A673 (cell line): ENCODE measurements around the gene RCC2. TPM values are rescaled to one million over a fixed set of nuclear protein-coding genes. Genes with fewer than 3 reads are reported as not detected.
A peak's percentile ranks its signal among the peaks of the same experiment; 100 is the strongest.

ENCODE experiments used
- BruUV-seq: library from RNA; stranded (reverse); fragments of 400-500 nt; replicated peaks from 2 replicates; lab custom pipeline; 2021; lab: Mats Ljungman, UMichigan
- CTCF ChIA-PET: fragments of 300-600 bp; sonication (Branson Sonifier 250); formaldehyde crosslinking; loops from one replicate; lab custom pipeline; 2022; ENCODE audit warnings: antibody characterized with exemption; lab: Charles Lee
- POLR2A ChIA-PET: fragments of 300-600 bp; sonication (Branson Sonifier 250); formaldehyde crosslinking; loops from one replicate; lab custom pipeline; 2022; ENCODE audit warnings: antibody characterized with exemption; ENCODE audit not compliant: low non-redundant PET; lab: Charles Lee
- DNase-seq: peaks from one replicate; pipeline ENCODE4 v3.0.0-alpha.2; 2015; ENCODE audit warnings: low spot score
- H3K27ac ChIP-seq: fragments of 200-600 bp; sonication (generic); 2 replicates; pipeline ENCODE4 v1.5.1; 2016; ENCODE audit warnings: mixed run types, low read depth, mild to moderate bottlenecking, mixed read lengths, antibody characterized with exemption, low read length; ENCODE audit not compliant: poor library complexity, severe bottlenecking
- H3K27me3 ChIP-seq: fragments of 200-600 bp; sonication (generic); replicated peaks from 2 replicates; pipeline ENCODE4 v1.6.1; 2017; ENCODE audit warnings: mixed run types, low read depth, mild to moderate bottlenecking, mixed read lengths, antibody characterized with exemption, low read length; ENCODE audit not compliant: insufficient read depth, poor library complexity
- H3K36me3 ChIP-seq: fragments of 200-600 bp; sonication (generic); 2 replicates; pipeline ENCODE4 v1.6.1; 2016; ENCODE audit warnings: mixed run types, mild to moderate bottlenecking, mixed read lengths, antibody characterized with exemption, low read length; ENCODE audit not compliant: insufficient read depth, poor library complexity, severe bottlenecking
- H3K4me1 ChIP-seq: fragments of 200-600 bp; sonication (generic); 2 replicates; pipeline ENCODE4 v1.6.1; 2017; ENCODE audit warnings: mixed run types, mild to moderate bottlenecking, mixed read lengths, antibody characterized with exemption, low read length; ENCODE audit not compliant: insufficient read depth, poor library complexity, severe bottlenecking
- H3K4me3 ChIP-seq: fragments of 200-600 bp; sonication (generic); 2 replicates; pipeline ENCODE4 v1.5.1; 2016; ENCODE audit warnings: low read depth, mixed run types, mild to moderate bottlenecking, mixed read lengths, low read length; ENCODE audit not compliant: poor library complexity, severe bottlenecking
- H3K9me3 ChIP-seq: fragments of 200-600 bp; sonication (generic); 2 replicates; pipeline ENCODE4 v1.6.1; 2016; ENCODE audit warnings: mixed run types, low read depth, mild to moderate bottlenecking, mixed read lengths, antibody characterized with exemption, low read length; ENCODE audit not compliant: poor library complexity, severe bottlenecking
- CTCF ChIP-seq: fragments of 300-800, 200-600 bp; sonication (generic); conservative IDR thresholded peaks from 2 replicates; pipeline ENCODE4 v1.5.1; 2017; ENCODE audit warnings: low read depth, mild to moderate bottlenecking, antibody characterized with exemption, low read length, moderate library complexity, mixed read lengths
- EZH2 ChIP-seq: fragments of 200-600 bp; sonication (generic); IDR thresholded peaks from 2 replicates; pipeline ENCODE4 v1.6.1; 2017; ENCODE audit warnings: borderline replicate concordance, low read depth, mild to moderate bottlenecking, mixed read lengths, antibody characterized with exemption, low read length; ENCODE audit not compliant: poor library complexity, severe bottlenecking
- intact Hi-C: fragments of 100-400 bp; cut with micrococcal nuclease; formaldehyde crosslinking; loops from one replicate; pipeline ENCODE4 v1.10.0; 2022; ENCODE audit not compliant: unreplicated experiment
- total RNA-seq: library from RNA; stranded (reverse); gene quantifications from 2 replicates; pipeline ENCODE4 v1.2.3, GENCODE V29; 2021

Gene RCC2
- total RNA-seq, 1 experiment from 2014 or later, result 182 TPM

DNA sequence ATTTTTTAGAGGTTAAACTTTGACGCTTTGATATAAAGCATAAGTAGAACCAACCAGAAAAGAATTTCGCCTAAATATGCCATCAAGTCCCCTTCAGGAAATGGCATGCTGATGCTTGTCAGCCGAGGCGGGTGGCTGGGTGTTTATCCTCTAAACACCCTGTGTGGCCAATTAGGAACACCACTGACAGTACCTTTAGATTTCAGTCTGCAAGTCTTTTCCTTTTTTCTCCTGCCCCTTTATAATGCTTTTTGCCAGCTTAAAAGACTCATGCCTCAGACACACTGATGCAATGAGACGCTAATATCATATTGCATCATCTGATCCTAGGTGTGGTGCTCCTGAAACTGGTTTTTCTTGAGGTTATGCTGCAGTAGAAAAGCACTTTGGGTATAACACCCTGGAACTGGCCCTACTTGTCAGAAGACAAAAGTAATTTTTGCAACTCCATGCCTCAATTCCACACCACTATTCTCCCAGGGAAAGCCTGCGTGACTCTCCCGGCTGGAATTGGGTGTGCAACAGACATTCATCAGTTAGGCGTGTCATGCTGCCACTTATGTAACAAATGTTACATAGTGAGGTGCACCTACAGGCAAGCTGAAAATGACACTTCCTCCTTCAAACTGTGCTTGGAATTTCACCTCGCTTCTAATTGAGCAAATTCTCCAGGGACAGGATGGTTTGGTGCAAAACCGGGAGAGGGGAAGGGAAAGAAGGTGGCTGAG lies 2.0 kb upstream of the RCC2 start:
- intact Hi-C loops, result no loop called here
- no peaks in the 10 kb centered on the region for H3K27me3 ChIP-seq
- BruUV-seq, result no TSS peak
- DNase-seq, result peak; percentile 53
- TF ChIP-seq CTCF (no peak), EZH2 (no peak)
- H3K36me3 ChIP-seq, result peaks cover 3% of the 10 kb centered on the region
- peak overlapping the region; percentile 49 for H3K4me3 ChIP-seq
- CTCF ChIA-PET, result interaction anchor here (0.6 kb wide), 1 partner anchor 312 kb away, joined by 6 read pairs; no protein-coding TSS in a partner anchor
- POLR2A ChIA-PET, result interaction anchor here (0.6 kb wide), 1 partner anchor 1229 kb away, joined by 9 read pairs; no protein-coding TSS in a partner anchor
- H3K4me1 ChIP-seq, result peaks cover 29% of the 10 kb centered on the region
- no peaks in the 10 kb centered on the region for H3K9me3 ChIP-seq
- H3K27ac ChIP-seq, result peak overlapping the region; percentile 73

- Histone ChIP-seq H3K9me3 (no peaks in the 10 kb centered on the region), H3K4me3 (peak overlapping the region; percentile 49), H3K4me1 (peaks cover 31% of the 10 kb centered on the region), H3K36me3 (peaks cover 8% of the 10 kb centered on the region), H3K27ac (peak overlapping the region; percentile 73), H3K27me3 (no peaks in the 10 kb centered on the region)
- no TSS peak for BruUV-seq
- TF ChIP-seq EZH2 (no peak), CTCF (no peak)
- no peak for DNase-seq
- CTCF ChIA-PET, result interaction anchor here (0.5 kb wide), 1 partner anchor 311 kb away, joined by 6 read pairs; no protein-coding TSS in a partner anchor
- POLR2A ChIA-PET, result no interaction called here
- intact Hi-C loops, result no loop called here
Observed at GRCh38 chr1:17440827-17441168, 1.3 kb upstream of the RCC2 start.

DNA sequence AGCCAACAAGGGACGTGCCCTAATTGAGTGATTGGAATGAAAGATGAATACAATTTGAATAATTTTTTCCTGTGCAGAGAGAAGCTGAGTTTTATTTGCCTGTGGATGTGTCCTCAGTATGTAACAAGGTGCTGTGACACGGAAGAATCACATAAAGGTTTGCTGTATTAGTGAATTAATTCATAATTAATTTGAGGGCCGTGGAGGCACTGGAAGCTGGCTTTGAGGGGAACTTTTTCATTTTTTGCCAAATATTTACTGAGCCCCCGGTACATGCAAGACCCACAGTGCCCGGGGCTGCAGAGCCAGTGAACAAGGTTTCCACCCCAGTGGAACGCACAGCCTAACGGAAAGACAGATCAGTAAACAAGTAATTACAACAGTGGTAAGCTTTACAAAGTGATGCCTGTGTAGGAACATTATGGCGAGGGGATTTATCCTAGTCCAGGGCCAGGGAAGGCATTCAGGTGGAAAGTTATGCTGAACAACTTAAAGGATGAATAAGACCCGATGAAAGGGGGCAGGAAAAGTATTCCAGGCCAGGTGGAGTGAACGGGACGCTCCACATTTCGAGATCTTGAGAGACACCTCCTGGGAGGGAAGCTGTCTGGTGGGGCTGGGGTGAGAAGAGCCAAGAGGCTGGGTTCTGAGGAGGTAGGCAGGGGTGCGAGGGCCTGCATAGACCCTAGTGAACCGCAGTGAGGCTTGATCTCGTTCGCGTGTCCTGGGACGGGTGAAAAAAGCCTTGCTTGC lies 773 bp upstream of the RCC2 start:
- TSS peak; percentile 78 for BruUV-seq
- Histone ChIP-seq H3K4me1 (peaks cover 31% of the 10 kb centered on the region), H3K9me3 (no peaks in the 10 kb centered on the region), H3K36me3 (peaks cover 13% of the 10 kb centered on the region), H3K27ac (peak overlapping the region; percentile 73), H3K4me3 (peak overlapping the region; percentile 49), H3K27me3 (no peaks in the 10 kb centered on the region)
- no peak for DNase-seq
- CTCF ChIA-PET, result interaction anchor here (0.5 kb wide), 1 partner anchor 311 kb away, joined by 6 read pairs; no protein-coding TSS in a partner anchor
- POLR2A ChIA-PET, result no interaction called here
- TF ChIP-seq EZH2 (no peak), CTCF (no peak)
- intact Hi-C loops, result no loop called here
